ENCODE measurements around the gene RNF128. TPM values are rescaled to one million over a fixed set of nuclear protein-coding genes. Genes with fewer than 3 reads are reported as not detected.

RNF128 gene
- total and polyA plus RNA-seq, 2 donors (not counting 3 experiments of a cell fraction or from before 2014, with no cell fraction given), result not detected

DNA sequence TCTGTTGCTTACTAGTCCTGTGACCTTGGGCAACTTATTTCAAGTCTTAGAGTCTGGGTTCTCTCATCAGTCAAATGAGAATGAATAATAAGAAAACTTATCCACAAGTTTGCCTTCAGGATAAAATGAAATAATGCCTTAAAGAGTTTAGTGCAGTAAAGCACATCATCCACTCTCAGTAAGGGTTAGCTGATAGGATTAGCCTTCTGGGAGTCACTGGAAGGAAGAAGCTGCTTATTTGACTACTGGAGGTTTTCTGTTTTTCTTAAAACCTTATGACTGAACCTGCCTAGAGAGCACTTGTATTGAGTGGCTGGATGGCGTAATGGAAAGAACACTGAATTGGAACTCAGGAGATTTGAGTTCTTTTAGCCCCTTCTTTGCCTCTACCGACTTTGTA, 1.8 kb downstream of the RNF128 start:
- FAIRE-seq, result no peak
- no peak for DNase-seq (ENCODE audit: low read depth, low spot score)
- Histone ChIP-seq H4K20me1 (replicated peaks; ENCODE audit: control insufficient read depth, extremely low read depth, insufficient read depth, low read length) (no peaks in the 10 kb centered on the region), H3K4me3 (replicated peaks in 1 of 3; ENCODE audit: insufficient read depth in 1 of 3, low read depth in 1 of 3, low read length in 3 of 3) (no peak overlapping the region), H3K9ac (replicated peaks; ENCODE audit: extremely low read depth, insufficient read depth, low read length) (no peak overlapping the region), H2AFZ (ENCODE audit: low read depth, low read length) (no peak overlapping the region), H3K9me1 (replicated peaks; ENCODE audit: control insufficient read depth, extremely low read depth, insufficient read depth, low read length) (no peaks in the 10 kb centered on the region), H3K4me1 (ENCODE audit: control insufficient read depth, extremely low read depth, insufficient read depth, low read length) (no peaks in the 10 kb centered on the region), H3K4me2 (ENCODE audit: insufficient read depth, low read length) (no peak overlapping the region), H3K9me3 (replicated peaks; ENCODE audit: control insufficient read depth, insufficient read depth, low read length) (no peaks in the 10 kb centered on the region), H3K36me3 (ENCODE audit: control insufficient read depth in 2 of 2, extremely low read depth in 1 of 2, insufficient read depth in 2 of 2, low read length in 2 of 2) (no peaks in the 10 kb centered on the region), H3K27ac (ENCODE audit: insufficient read depth, low read depth, low read length) (no peak overlapping the region), H3K79me2 (ENCODE audit: control insufficient read depth, insufficient read depth, low read length) (no peaks in the 10 kb centered on the region), H3K27me3 (ENCODE audit: control insufficient read depth in 2 of 2, insufficient read depth in 2 of 2, low read length in 2 of 2) (peaks cover 16 to 23% of the 10 kb centered on the region in 2 experiments)
- CTCF ChIA-PET, result no interaction called here
- no peak for TF ChIP-seq EZH2 (IDR thresholded peaks at IDR 0.05; ENCODE audit: borderline replicate concordance, low read depth, low read length, severe bottlenecking)
- TF ChIP-seq POLR2A (IDR thresholded peaks at IDR 0.05; ENCODE audit: low read depth, low read length), result no peak
- no peak for TF ChIP-seq MYC (IDR thresholded peaks at IDR 0.05; ENCODE audit: low read depth, low read length)
- TF ChIP-seq JUN (IDR thresholded peaks at IDR 0.05; ENCODE audit: borderline replicate concordance, insufficient read depth, insufficient read length, low read depth), result no peak
- no peak for TF ChIP-seq CTCF (IDR thresholded peaks at IDR 0.05; ENCODE audit: extremely low read depth in 1 of 2, insufficient read depth in 1 of 2, low read depth in 1 of 2, low read length in 2 of 2)
- TF ChIP-seq GATA2 (IDR thresholded peaks at IDR 0.05; ENCODE audit: insufficient read depth, insufficient read length, low read depth, low read length), result no peak
- no peak for TF ChIP-seq MAX (IDR thresholded peaks at IDR 0.05; ENCODE audit: insufficient read depth, insufficient read length)
- no peak for TF ChIP-seq POLR2AphosphoS5 (IDR thresholded peaks at IDR 0.05; ENCODE audit: insufficient read depth, low read depth, low read length)
- POLR2A ChIA-PET, result no interaction called here
- intact Hi-C loops (cut with micrococcal nuclease), result no loop called here
- no TSS peak for BruUV-seq (replicated peaks)
- dilution Hi-C loops (cut with MboI; ENCODE audit: extremely low pct_ligation_motif_present, low sequenced_read_pairs), result no loop called here

All from endothelial cell of umbilical vein (primary cell).